GM13977 (cell line): Measurements from ENCODE around the gene ELAVL2.

Experiments
- DNase-seq: peaks from one replicate; pipeline ENCODE4 v3.0.0; 2012; ENCODE audit warnings: low spot score
- in situ Hi-C: fragments of 300-500 bp; cut with MboI; formaldehyde crosslinking; loops from one replicate; pipeline ENCODE4 v1.12.0; 2022; ENCODE audit warnings: low sequenced_read_pairs, low pct_unique_long_range_greater_than_20kb, mixed read lengths, inconsistent platforms; ENCODE audit not compliant: unreplicated experiment
- TF ChIP-seq, protein P1 (sequence below): IDR thresholded peaks from 2 replicates; pipeline ENCODE4 v1.5.1; 2012; ENCODE audit warnings: mild to moderate bottlenecking, control low read depth; ENCODE audit not compliant: insufficient read depth; ENCODE audit errors: extremely low read depth, missing control alignments

The ELAVL2 gene

GRCh38 chr9:23820451-23821374, 5.3 kb downstream of the ELAVL2 start:
- no peak for DNase-seq
- in situ Hi-C loops = no loop called here
- TF ChIP-seq, protein P1, sequence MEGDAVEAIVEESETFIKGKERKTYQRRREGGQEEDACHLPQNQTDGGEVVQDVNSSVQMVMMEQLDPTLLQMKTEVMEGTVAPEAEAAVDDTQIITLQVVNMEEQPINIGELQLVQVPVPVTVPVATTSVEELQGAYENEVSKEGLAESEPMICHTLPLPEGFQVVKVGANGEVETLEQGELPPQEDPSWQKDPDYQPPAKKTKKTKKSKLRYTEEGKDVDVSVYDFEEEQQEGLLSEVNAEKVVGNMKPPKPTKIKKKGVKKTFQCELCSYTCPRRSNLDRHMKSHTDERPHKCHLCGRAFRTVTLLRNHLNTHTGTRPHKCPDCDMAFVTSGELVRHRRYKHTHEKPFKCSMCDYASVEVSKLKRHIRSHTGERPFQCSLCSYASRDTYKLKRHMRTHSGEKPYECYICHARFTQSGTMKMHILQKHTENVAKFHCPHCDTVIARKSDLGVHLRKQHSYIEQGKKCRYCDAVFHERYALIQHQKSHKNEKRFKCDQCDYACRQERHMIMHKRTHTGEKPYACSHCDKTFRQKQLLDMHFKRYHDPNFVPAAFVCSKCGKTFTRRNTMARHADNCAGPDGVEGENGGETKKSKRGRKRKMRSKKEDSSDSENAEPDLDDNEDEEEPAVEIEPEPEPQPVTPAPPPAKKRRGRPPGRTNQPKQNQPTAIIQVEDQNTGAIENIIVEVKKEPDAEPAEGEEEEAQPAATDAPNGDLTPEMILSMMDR = no peak

GRCh38 chr9:23819403-23819802, 6.6 kb downstream of the ELAVL2 start:
- in situ Hi-C loops = no loop called here
- TF ChIP-seq, protein P1 = no peak
- no peak for DNase-seq

DNA sequence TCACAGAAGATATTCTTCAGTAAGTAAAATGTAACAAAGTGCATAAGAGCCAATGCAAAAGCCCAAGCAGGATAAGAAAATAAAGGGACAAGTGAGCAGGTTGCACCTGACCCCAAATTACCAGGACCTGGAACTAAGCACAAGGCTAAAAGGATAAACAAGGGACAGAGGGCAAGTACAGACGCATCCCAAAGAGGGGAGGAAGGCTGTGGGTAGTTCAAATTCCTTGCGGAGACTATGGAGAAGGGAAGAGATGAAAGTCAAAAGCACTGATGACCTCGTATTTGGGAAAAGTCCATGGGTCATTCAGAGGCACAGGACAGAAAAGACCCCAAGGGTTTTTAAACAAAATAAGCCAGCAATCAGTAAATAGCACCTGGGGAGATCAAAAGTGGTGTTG, 11.8 kb downstream of the ELAVL2 start:
- DNase-seq = no peak
- in situ Hi-C loops = no loop called here
- TF ChIP-seq, protein P1 = no peak

DNA sequence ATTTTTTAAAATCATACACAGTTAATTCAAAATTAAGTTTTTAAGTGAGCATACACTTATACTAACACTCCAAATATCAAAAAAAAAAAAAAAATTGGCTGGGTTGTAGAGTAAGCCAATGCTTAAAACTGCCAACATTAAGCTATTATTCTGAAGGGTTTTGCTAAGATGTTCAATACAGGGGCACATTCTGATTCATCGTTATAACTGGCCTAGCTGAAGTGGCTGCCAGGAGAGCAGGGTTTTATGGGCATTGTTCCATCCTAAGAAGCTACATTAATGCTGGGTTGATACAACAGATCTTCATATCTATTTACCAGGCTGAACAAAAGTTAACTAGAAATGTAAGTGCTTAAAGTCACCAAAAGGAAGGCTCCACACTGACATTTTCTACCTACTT, 13.4 kb downstream of the ELAVL2 start:
- in situ Hi-C loops = no loop called here

DNA sequence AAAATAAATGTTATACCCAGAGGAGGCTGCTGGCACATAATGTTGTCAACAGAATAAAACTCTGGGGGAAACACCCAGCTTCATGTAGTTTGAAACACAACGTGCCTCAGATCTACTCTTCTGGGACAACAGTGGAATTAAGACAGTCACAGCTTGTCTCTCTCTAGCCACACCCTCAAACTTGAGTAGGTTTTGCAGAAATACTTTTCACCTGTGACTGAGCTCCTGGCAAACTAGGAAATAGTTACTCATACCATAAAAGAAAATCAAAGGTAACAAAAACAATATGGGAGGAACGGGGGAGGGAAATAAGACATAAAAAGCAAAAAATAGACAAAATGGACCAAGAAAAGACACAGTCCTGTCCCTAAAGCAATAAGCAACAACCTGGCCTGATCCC, 14.4 kb downstream of the ELAVL2 start:
- DNase-seq = no peak
- TF ChIP-seq, protein P1 = no peak
- in situ Hi-C loops = no loop called here

More for the DNA sequence above, 13.4 kb downstream of the ELAVL2 start:
- no peak for DNase-seq
- TF ChIP-seq, protein P1 = no peak

GRCh38 chr9:23803216-23803615, 22.8 kb downstream of the ELAVL2 start:
- in situ Hi-C loops = no loop called here
- DNase-seq = no peak
- TF ChIP-seq, protein P1 = no peak
